ENCODE measurements around the gene POU3F3.

Gene POU3F3

DNA sequence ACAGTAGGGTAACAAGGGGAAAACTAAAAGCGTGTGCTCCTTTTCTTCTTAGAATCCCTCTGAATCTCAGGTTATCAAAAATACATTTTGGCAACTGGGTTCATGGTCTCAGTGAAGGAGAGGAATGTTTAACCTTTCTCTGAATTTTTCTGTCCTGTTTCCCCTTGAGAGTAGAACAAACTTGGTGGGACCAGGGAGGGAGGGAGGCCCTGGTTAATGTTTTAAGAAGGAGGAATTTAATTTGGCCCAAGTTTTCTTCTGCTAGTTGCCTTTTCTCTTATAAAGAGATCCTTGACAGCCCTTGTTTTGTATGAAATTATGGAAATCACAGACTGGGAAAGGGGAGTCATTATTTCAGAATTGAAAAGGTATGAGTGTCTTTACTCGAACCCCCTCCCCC lies 12.2 kb upstream of the POU3F3 start:
- no peak overlapping the region for H3K4me3 Mint-ChIP-seq

DNA sequence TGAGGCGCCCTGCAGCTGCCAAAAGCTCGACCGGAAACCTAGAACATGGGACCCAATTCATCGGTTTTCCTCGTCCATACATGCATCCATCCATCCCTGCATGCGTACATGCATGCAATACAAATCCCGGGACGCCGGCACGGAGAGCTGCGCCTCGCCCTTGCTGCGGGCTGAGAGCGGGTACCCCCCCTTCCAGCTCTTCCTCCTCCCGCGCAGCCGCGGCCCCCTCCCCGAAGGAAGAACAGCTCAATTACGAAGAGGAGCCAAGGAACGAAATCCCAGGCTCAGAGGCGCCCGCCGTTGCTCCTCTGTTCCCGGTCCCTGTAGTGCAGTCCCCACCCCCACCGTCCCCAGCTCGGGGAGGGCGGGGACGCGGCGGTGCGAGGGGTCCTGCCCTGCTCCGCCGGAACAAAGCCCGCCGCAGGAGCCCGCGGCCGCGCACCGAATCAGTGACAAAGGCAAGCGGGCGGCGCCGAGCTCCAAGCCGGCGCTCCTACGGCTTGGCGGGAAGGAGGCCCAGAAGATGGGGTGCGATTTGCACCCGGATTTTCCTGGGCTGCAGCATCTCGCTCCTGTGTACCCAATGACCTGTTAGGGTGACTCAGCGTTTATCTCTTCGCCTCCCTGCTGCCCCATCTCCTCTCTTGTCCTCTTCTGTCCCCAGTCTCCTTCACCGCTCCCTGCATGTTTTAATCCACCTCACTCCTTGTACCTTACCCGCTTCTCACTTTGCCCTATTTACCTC lies 8.9 kb upstream of the POU3F3 start:
- H3K36me3 Mint-ChIP-seq: no peaks in the 10 kb centered on the region
- H3K4me3 Mint-ChIP-seq: no peak overlapping the region
- H3K27me3 Mint-ChIP-seq: peaks cover 79% of the 10 kb centered on the region
- H3K4me1 Mint-ChIP-seq: peaks cover 7% of the 10 kb centered on the region
- ATAC-seq: no peak
- no peaks in the 10 kb centered on the region for H3K9me3 Mint-ChIP-seq
- no peak overlapping the region for H3K27ac Mint-ChIP-seq

More for the DNA sequence above, 12.2 kb upstream of the POU3F3 start:
- Mint-ChIP-seq H3K36me3 (no peaks in the 10 kb centered on the region), H3K27me3 (peaks cover 60% of the 10 kb centered on the region), H3K27ac (no peak overlapping the region), H3K4me1 (peaks cover 7% of the 10 kb centered on the region), H3K9me3 (no peaks in the 10 kb centered on the region)
- ATAC-seq: no peak

DNA sequence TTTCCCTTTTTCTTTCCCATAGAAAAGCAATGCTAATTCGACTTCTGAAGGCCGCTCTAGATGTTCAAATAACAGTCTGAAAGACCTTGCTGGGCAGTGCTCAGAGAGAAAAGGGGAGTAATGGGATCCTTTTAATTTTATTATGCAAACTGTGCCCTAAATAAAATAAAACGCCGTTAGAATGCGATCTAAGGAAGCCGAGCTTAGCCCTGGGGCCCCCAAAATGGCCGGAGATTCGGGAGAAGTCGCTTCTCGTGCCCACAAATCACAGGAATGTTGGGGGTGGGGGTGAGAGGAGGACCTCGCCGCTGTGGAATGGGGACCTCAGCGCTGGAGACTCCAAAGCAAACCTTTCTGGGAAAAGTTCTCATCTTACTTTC lies 8.4 kb upstream of the POU3F3 start:
- Mint-ChIP-seq H3K27me3 (peaks cover 84% of the 10 kb centered on the region), H3K4me1 (peaks cover 7% of the 10 kb centered on the region), H3K9me3 (no peaks in the 10 kb centered on the region), H3K36me3 (no peaks in the 10 kb centered on the region), H3K4me3 (no peak overlapping the region), H3K27ac (no peak overlapping the region)
- ATAC-seq: no peak

DNA sequence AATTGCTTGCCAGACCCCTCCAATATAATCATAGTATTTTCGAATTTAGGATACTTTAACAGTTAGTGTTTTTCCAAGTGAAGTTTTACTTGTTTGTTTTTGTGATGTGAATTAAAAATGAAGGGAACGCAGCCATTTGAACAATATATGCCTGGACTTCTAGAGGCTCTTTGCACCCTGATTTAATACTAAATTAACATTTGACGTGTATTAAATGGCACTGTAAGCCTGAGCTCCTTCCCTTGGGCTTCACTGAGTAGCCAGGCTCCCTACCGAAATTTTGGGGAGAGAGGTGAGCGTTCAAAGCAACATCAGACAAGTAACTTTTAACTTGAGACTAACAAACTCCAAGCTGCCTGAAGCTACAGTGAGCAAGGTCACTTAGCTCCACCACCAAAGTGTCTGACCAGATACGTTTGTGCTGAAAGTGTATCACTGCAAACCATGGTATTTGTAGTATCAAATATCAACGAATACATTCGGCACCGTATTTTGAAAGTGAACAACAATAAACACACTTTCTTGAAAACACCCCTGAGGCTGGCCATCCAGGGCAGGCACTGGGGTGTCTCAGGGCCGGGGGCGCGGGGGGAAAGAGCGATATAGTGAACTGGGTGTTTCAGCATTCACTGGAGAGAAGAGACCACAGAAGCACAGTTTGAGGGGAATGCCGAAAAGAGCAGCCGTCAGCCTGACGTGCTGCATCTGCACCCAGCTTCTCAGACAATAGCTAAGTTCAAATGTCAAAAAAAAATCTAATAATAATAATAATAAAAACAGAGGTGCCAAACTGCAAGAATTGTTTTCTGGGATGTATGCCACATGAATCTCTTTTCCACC lies 7.7 kb upstream of the POU3F3 start:
- no peak overlapping the region for H3K4me3 Mint-ChIP-seq
- no peak overlapping the region for H3K27ac Mint-ChIP-seq
- peaks cover 7% of the 10 kb centered on the region for H3K4me1 Mint-ChIP-seq
- peaks cover 90% of the 10 kb centered on the region for H3K27me3 Mint-ChIP-seq
- no peaks in the 10 kb centered on the region for H3K9me3 Mint-ChIP-seq
- ATAC-seq: no peak
- H3K36me3 Mint-ChIP-seq: no peaks in the 10 kb centered on the region

DNA sequence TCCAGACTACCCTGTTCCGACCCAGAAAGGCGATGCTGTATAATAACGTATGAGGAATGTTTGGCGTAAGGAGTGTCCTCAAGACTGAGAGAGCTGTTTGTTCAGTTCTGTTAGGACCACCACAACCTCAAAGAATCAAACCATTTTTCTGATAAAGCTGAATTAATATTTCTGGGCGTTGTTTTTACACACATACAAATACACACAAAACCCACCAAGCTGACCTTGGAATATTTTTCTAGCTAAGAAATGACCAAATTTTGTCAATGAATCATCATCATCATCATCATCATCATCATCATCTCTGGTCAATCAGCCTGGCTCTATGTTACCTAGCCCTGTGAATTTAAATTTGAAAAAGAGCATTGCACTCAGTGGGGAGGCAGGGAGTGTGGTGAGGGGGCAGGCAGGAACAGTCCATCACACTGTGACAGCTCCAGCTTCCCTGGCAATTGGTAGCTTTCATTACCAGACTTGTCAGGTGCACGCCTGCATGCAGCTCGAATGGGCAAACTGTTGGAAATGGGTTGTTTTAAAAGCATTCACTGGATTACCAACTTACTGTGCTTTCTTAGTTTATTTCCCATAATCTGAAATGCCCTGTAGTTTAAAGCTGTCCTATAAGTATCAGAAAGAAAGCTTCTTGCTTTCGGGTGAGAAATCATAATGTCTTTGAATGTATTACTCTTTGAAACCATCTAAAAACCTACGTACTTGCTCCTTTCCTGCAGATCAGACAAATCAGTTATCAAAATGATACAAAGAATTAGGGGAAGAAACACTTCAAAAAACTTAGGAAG lies 6.9 kb upstream of the POU3F3 start:
- Mint-ChIP-seq H3K4me1 (peaks cover 12% of the 10 kb centered on the region), H3K27me3 (peaks cover 92% of the 10 kb centered on the region), H3K36me3 (no peaks in the 10 kb centered on the region), H3K9me3 (no peaks in the 10 kb centered on the region), H3K27ac (no peak overlapping the region), H3K4me3 (no peak overlapping the region)
- no peak for ATAC-seq

DNA sequence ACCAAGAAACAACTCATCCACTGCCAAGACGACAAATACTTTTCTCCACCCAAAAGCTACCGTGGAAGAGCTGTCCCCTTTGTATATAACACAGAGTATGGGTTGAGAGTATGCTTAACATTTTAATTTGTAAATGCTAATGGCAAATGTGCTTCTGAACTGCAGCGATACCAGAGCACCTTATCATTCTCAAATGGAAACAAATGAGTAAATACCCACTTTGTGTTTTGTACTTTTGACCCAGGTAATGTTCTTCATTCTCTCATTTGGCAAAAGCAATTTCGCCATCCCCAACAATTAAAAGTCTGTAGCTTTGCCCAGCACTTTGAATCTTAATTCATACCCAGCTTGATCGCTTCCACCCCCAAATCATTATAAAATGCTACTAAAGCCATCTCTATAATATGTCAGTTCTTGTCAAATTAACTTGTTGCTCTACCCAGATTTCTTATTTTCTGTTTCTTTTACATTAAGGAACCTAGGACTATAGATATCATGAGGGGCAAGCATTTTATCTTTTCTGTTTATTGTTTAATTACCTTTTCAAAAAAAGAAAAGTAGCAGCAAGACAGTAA lies 6.2 kb upstream of the POU3F3 start:
- ATAC-seq: no peak
- peaks cover 92% of the 10 kb centered on the region for H3K27me3 Mint-ChIP-seq
- peaks cover 19% of the 10 kb centered on the region for H3K4me1 Mint-ChIP-seq
- H3K27ac Mint-ChIP-seq: no peak overlapping the region
- no peak overlapping the region for H3K4me3 Mint-ChIP-seq
- H3K36me3 Mint-ChIP-seq: no peaks in the 10 kb centered on the region
- peaks cover under 1% of the 10 kb centered on the region for H3K9me3 Mint-ChIP-seq

DNA sequence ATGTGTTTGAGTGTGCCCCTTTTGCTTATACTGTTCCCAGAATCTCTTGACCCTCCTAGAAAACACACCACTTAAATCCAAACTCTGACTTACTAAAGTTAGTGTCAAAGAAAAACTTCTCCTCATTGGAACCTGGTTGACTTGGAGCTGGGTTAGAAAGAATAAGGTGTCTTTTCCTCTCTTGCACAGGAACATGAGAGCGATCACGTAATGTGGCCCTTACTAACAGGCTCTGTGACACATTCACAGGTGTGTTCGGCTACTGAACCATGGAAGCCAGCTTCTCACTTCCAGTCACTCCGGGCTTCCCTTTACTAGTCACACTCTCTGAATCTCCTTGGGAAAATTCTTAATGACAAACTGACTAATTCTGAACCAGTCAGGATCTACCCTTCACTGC lies 5.4 kb upstream of the POU3F3 start:
- peaks cover 27% of the 10 kb centered on the region for H3K4me1 Mint-ChIP-seq
- peaks cover 4% of the 10 kb centered on the region for H3K9me3 Mint-ChIP-seq
- peaks cover 99% of the 10 kb centered on the region for H3K27me3 Mint-ChIP-seq
- H3K36me3 Mint-ChIP-seq: no peaks in the 10 kb centered on the region
- no peak overlapping the region for H3K27ac Mint-ChIP-seq
- no peak overlapping the region for H3K4me3 Mint-ChIP-seq
- ATAC-seq: no peak

DNA sequence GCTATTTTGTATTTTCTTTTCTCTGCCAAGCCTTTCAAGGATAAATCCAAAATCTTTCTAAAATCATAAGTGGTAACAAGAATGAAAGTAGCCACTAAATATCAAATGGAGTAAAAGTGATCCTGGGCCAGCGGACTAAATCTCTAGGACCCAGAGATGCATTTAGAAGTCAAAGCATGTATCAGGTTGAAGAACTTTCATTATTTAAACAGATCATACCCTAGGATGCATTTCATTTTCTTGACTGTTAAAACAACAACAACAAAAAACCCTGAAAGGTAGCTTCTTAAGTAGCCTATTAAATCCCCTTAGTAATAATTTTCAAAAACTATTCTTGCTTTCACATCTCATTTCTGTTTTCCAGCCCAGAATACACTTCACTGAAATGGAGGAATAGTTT lies 4.8 kb upstream of the POU3F3 start:
- Mint-ChIP-seq H3K27me3 (peaks cover 99% of the 10 kb centered on the region), H3K27ac (no peak overlapping the region), H3K36me3 (peaks cover 4% of the 10 kb centered on the region), H3K4me1 (peaks cover 33% of the 10 kb centered on the region), H3K9me3 (peaks cover 4% of the 10 kb centered on the region), H3K4me3 (no peak overlapping the region)
- no peak for ATAC-seq

DNA sequence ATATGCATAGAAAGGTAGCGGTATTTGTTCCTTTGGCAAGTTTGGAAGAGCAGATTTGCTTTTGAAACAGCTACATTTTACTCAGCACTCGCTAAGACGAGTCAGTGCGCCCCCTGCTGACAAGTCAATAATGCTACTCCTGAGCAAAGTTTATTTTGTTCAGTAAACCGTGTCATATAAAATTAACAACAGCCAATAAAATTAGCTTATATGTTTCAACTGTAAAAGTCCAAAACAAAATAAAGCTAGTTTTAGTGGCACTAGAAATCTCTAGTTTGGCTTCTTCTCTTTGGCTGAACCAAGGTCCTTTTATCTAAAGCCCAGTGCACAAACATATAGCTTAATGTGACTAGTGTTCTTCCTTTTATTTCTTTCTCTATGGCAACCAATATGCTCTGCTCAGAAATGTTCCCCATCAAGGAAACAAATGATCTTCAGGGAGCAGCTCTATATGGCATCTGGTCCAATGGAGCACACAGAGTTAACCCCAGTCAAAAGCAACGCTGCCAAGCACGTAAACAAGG lies 4.2 kb upstream of the POU3F3 start:
- peaks cover 4% of the 10 kb centered on the region for H3K9me3 Mint-ChIP-seq
- ATAC-seq: no peak
- H3K36me3 Mint-ChIP-seq: peaks cover 9% of the 10 kb centered on the region
- H3K27me3 Mint-ChIP-seq: peaks cover 100% of the 10 kb centered on the region
- H3K4me3 Mint-ChIP-seq: no peak overlapping the region
- H3K4me1 Mint-ChIP-seq: peaks cover 39% of the 10 kb centered on the region
- no peak overlapping the region for H3K27ac Mint-ChIP-seq

DNA sequence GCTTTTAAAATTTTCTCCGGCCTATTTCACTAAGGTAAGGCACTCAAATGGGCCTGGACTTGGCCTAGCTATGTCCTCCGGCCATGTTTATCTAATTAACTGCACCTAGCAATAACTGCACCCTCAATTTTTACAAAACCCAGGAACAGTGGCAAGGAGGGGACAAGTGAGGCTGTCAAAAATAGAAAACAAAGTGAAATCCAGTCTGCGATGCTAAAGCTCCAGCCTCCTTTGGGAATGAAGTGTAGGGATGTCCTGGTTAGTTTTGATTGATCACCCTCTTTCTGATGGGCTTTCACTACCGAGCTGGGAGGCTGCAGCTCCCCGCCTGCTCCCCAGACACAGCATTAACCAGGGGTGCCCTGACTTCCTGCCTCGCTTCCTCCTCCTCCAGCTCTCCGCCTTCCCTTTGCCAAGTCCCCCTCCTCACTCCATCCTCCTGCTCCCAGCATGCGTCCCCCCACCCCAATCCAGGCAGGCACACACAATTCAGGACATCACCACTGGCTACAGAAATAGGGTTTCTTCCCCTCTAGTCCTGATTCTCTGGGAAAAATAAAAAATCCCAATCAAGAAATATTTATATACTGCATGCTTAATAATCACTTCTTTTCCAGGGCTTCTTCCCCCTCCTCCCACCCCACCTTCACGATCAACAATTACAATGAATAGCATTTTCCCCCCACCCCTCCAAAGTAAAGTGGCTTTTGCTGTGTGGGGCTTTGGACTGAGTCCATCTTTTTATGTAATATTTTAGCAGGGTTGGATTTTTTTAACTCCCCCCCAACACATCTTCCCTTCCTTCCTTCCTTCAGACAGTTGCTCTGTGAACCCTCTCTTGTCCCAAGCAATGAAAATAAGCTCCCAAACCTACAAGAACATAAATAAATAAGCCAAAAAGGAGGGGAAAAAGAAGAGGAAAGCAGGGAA lies 3.3 kb upstream of the POU3F3 start:
- peaks cover 4% of the 10 kb centered on the region for H3K9me3 Mint-ChIP-seq
- H3K27ac Mint-ChIP-seq: no peak overlapping the region
- no peak for ATAC-seq
- H3K4me1 Mint-ChIP-seq: peaks cover 34% of the 10 kb centered on the region
- H3K4me3 Mint-ChIP-seq: no peak overlapping the region
- peaks cover 95% of the 10 kb centered on the region for H3K27me3 Mint-ChIP-seq
- peaks cover 11% of the 10 kb centered on the region for H3K36me3 Mint-ChIP-seq

DNA sequence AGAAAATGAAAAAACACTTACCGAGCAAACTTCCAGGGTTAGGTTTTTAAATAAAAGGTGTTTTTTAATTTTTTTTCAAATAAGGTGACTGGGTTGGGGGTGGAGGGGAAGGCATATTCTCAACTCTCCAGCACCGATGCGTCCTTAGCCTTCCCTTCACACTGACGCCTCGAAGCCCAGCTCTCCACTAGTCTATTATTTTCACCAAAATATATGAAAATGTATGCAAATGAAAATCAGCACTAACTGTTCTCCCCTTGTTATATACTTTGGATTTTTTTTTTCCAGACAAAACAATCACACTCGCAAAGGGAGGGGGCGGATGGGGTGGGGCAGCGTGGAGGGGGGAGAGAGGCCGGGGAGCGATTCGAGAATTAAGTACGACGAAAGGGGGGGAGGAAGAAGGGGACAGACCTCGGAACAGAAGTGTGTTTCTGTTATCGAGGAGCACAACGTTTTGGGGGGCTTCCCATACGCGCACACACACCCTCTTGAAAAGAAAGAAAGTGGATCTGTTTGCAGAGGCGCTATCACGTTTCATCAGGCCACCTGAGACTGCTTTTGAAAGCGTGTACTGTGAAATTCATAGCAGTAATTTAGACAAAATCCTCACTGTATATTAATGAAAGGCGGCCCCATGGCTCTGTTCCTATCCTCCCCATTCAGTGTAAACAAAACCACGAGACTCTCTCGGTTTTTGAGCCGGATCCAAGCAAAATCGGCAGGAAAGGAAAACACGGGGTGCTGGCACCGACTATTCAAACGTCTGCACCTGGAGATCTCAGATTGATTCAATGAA lies 2.4 kb upstream of the POU3F3 start:
- no peak for ATAC-seq
- H3K27ac Mint-ChIP-seq: no peak overlapping the region
- H3K36me3 Mint-ChIP-seq: peaks cover 11% of the 10 kb centered on the region
- H3K4me1 Mint-ChIP-seq: peaks cover 34% of the 10 kb centered on the region
- H3K4me3 Mint-ChIP-seq: no peak overlapping the region
- H3K9me3 Mint-ChIP-seq: peaks cover 4% of the 10 kb centered on the region
- H3K27me3 Mint-ChIP-seq: peaks cover 89% of the 10 kb centered on the region

DNA sequence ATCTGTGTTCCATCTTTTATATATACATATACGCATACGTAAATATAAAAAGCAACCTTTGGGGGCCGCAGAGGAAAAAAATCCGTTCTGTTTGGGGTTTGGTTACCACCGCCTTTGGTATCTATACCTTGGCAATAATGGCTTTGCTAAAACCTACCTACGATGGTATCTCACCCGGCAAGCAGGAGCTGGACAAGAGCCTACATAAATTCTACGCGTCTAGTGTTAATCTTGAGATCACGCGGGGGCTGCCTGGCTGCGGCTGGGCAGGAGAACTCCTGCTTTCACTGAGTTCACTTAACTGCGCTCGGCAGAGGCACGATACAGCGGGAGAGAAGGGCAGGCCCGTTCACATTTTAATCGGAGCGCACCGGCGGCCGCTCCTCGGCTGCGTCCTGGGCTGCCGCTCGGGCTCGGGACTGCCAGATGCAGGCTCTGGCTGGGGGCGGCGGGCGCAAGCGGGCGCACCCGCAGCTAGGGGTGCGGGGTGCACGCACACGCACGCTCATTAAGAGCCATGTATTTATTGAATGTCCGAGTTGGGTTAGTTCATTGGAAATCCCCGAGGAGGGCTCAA lies 1.7 kb upstream of the POU3F3 start:
- Mint-ChIP-seq H3K27me3 (peaks cover 89% of the 10 kb centered on the region), H3K4me1 (peaks cover 36% of the 10 kb centered on the region), H3K36me3 (peaks cover 11% of the 10 kb centered on the region), H3K4me3 (peak overlapping the region; percentile 80), H3K9me3 (peaks cover 4% of the 10 kb centered on the region), H3K27ac (no peak overlapping the region)
- ATAC-seq: no peak

DNA sequence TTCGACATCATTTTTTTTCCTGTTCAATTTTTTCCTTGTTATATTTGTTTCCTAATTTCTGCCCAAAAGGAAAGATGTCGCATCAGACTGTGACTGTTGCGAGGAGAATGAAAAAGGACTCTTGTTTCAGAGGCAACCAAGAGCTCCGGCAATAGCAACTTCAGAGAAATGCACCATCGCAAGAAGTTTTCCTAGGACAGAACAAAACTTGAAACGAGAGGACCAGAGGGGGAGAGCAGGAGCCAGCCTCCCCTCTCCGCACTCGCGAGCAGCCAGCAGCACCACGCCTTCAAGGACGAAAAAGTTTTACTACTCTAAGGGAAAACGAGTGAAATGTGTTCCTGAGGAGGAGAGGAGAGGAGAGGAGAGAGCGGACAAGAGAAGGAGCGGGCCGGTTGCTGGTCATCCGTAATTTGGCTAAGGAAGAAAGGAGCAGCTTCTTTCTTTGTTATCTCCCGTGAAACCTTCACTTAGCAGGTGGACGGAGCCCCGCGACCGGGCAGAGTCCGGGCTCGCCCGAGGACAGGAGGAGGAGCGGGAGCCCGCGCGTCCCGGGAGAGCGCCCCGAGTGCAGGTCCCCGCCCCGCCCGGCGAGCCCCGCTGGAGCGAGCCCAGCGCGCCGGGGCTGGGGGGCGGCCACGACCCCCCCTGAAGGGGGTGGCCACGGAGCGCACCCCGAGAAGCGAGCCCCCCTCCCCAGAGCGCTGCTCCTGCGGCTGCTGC lies 744 bp downstream of the POU3F3 start:
- ATAC-seq: no peak
- Mint-ChIP-seq H3K36me3 (peaks cover 11% of the 10 kb centered on the region), H3K27ac (peak overlapping the region; percentile 64), H3K4me1 (peaks cover 40% of the 10 kb centered on the region), H3K9me3 (peaks cover 6% of the 10 kb centered on the region), H3K27me3 (peaks cover 89% of the 10 kb centered on the region), H3K4me3 (peak overlapping the region; percentile 76)
